Measurements from ENCODE around the gene SULF2. TPM values are rescaled to one million over a fixed set of nuclear protein-coding genes. Genes with fewer than 3 reads are reported as not detected.

Gene SULF2
- total and polyA plus RNA-seq, 2 of the 4 experiments (the other 2 are of a cell fraction), result 0.54 to 0.77 TPM

- in situ Hi-C loops (cut with MboI; ENCODE audit: low sequenced_read_pairs) (loop anchor here (5.0 to 25.0 kb wide), 2 partner anchors 944 to 1239 kb away; partner anchors contain the start of gene ARFGEF2), intact Hi-C loops (cut with micrococcal nuclease) (no loop called here), dilution Hi-C loops (cut with HindIII; ENCODE audit: low sequenced_read_pairs, unreplicated experiment) (no loop called here)
- Histone ChIP-seq H2BK15ac (ENCODE audit: low read depth, low read length) (no peak overlapping the region), H3K9me1 (ENCODE audit: insufficient read depth, low read length) (no peaks in the 10 kb centered on the region), H3K4me1 (ENCODE audit: control insufficient read depth, insufficient read depth, low read length) (no peaks in the 10 kb centered on the region), H3K23ac (ENCODE audit: low read depth, low read length) (no peak overlapping the region), H3K4me2 (ENCODE audit: low read depth, low read length) (no peak overlapping the region), H2BK120ac (ENCODE audit: low read depth, low read length) (no peak overlapping the region), H2BK20ac (ENCODE audit: low read depth, low read length) (no peak overlapping the region), H2AFZ (replicated peaks; ENCODE audit: low read length, poor library complexity) (no peak overlapping the region), H3K27me3 (ENCODE audit: control insufficient read depth, insufficient read depth, low read length) (peaks cover 8% of the 10 kb centered on the region), H3K18ac (ENCODE audit: low read depth, low read length) (no peak overlapping the region), H3K36me3 (ENCODE audit: control insufficient read depth, insufficient read depth, low read length) (no peaks in the 10 kb centered on the region), H2AK9ac (replicated peaks; ENCODE audit: low read depth, low read length, poor library complexity) (no peak overlapping the region), H3K56ac (ENCODE audit: extremely low read depth, insufficient read depth, low read length) (no peak overlapping the region), H2AK5ac (ENCODE audit: low read depth, low read length) (no peak overlapping the region), H2BK5ac (ENCODE audit: low read depth, low read length, poor library complexity, severe bottlenecking) (no peak overlapping the region), H3K27ac (ENCODE audit: insufficient read depth, low read length) (no peak overlapping the region), H3K14ac (replicated peaks; ENCODE audit: low read depth, low read length) (no peak overlapping the region), H4K8ac (ENCODE audit: low read depth in 2 of 2, low read length in 2 of 2) (no peak overlapping the region), H4K20me1 (ENCODE audit: insufficient read depth, low read length) (no peaks in the 10 kb centered on the region), H3K9ac (ENCODE audit: low read depth, low read length) (no peak overlapping the region), H4K5ac (ENCODE audit: low read depth, low read length) (no peak overlapping the region), H4K91ac (ENCODE audit: insufficient read depth, low read depth, low read length) (no peak overlapping the region), H3K9me3 (ENCODE audit: control insufficient read depth, insufficient read depth, low read length) (no peaks in the 10 kb centered on the region), H3K4me3 (ENCODE audit: insufficient read depth, low read depth, low read length) (no peak overlapping the region), H3K79me1 (ENCODE audit: low read depth in 1 of 2, low read length in 2 of 2) (no peaks in the 10 kb centered on the region), H3K4ac (ENCODE audit: low read depth, low read length) (no peak overlapping the region)
- CTCF ChIA-PET, result interaction anchor here (0.9 to 1.0 kb wide), 2 partner anchors 10 to 947 kb away, joined by 3 read pairs; no protein-coding TSS in a partner anchor
- ATAC-seq (ENCODE audit: low read depth) (no peak), DNase-seq (no peak)
- no peak for TF ChIP-seq CEBPB (IDR thresholded peaks at IDR 0.05; ENCODE audit: low read depth, low read length)
- TF ChIP-seq SMC3 (IDR thresholded peaks at IDR 0.05; ENCODE audit: low read depth, low read length), result no peak
- no peak for TF ChIP-seq CHD1 (IDR thresholded peaks at IDR 0.05; ENCODE audit: low read depth, low read length)
- no peak for TF ChIP-seq POLR2A (IDR thresholded peaks at IDR 0.05; ENCODE audit: low read depth, low read length)
- TF ChIP-seq RFX5 (IDR thresholded peaks at IDR 0.05; ENCODE audit: low read depth, low read length), result no peak
- no peak for TF ChIP-seq ELK1 (IDR thresholded peaks at IDR 0.05; ENCODE audit: borderline replicate concordance, low read depth, low read length)
- TF ChIP-seq RAD21 (IDR thresholded peaks at IDR 0.05; ENCODE audit: low read length), result no peak
- no peak for TF ChIP-seq FOS (IDR thresholded peaks at IDR 0.05; ENCODE audit: low read depth, low read length)
- TF ChIP-seq, protein P1, sequence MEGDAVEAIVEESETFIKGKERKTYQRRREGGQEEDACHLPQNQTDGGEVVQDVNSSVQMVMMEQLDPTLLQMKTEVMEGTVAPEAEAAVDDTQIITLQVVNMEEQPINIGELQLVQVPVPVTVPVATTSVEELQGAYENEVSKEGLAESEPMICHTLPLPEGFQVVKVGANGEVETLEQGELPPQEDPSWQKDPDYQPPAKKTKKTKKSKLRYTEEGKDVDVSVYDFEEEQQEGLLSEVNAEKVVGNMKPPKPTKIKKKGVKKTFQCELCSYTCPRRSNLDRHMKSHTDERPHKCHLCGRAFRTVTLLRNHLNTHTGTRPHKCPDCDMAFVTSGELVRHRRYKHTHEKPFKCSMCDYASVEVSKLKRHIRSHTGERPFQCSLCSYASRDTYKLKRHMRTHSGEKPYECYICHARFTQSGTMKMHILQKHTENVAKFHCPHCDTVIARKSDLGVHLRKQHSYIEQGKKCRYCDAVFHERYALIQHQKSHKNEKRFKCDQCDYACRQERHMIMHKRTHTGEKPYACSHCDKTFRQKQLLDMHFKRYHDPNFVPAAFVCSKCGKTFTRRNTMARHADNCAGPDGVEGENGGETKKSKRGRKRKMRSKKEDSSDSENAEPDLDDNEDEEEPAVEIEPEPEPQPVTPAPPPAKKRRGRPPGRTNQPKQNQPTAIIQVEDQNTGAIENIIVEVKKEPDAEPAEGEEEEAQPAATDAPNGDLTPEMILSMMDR (conservative IDR thresholded peaks at IDR 0.05; ENCODE audit: low read depth, low read length), result no peak
- TF ChIP-seq NFE2L2 (IDR thresholded peaks at IDR 0.05; ENCODE audit: low read depth, low read length), result no peak
- TF ChIP-seq USF2 (IDR thresholded peaks at IDR 0.05; ENCODE audit: low read depth, low read length), result no peak
- no TSS peak for BruUV-seq (replicated peaks)
- POLR2A ChIA-PET (ENCODE audit: unreplicated experiment), result no interaction called here
- WGBS, 2 experiments (ENCODE audit: extremely low coverage in 2 of 2, insufficient read length in 1 of 2), result 68% methylated on average over 4 of the region's 16 CpGs; no CpG with 5 or more reads in 1 of the 2 experiments
Measured at GRCh38 chr20:47672886-47673670, 112.2 kb downstream of the SULF2 start.

Measured in IMR-90 (cell line).